ENCODE results near the gene OSBPL6. TPM values are rescaled to one million over a fixed set of nuclear protein-coding genes. Genes with fewer than 3 reads are reported as not detected.
"Not testable (repeated sequence)": the region's sequence is repeated elsewhere in the genome, so short reads cannot be mapped to it uniquely, and the experiment has no call there.

Gene OSBPL6
- total RNA-seq (2021; fragmentation: NEBNext Ultra II Directional; extraction: Animal tissue kit (Norgen Biotek cat#: 25700)): 1 to 10 TPM; 2.4 to 7.5 (median 3.3) TPM
- long read RNA-seq, full-length matches to known transcripts: 3 of 12 reads
- long read RNA-seq, partial matches to known transcripts: 1 of 12 reads
- long read RNA-seq, other reads (novel, unspliced or antisense): 8 of 12 reads

DNA sequence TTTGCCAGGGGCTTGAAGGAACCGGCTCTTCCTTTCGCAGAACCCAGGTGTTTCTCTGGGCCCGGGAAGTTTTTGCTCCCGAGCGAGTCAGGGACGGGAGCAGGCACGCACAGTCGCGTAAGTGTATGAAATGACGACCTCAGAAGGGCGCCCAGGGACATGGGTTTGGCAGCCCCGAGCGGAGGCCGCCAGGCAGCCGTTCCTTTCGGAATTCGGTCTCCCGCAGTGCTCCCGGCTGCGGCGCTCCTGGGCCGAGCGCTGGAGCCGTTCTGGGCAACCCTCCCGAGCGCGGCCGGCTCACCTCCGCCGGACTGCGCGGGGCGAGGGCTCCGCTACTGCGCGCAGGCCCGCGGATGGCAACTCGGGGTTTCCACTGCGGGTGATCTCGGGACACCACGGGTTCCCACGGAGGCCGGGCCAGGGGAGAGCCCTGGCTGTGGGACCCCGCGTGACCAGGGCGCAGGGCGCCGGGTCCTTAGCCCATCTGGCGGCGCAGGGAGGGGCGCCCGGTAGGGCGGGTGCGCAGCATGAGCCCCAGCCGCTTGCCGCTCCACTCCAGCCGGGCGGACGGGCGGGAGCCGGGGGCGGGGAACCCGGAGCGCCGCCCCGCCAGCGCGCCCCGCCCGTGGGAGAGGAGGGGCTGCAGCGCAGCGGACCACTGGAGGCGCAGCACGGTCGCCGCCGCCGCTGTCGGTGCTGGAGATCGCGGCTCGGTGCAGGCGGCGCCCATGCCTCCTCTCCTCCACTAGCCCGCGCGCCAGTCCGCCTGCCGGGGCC lies at the start of gene OSBPL6:
Gene OSBPL6 (plus strand): TSS at position 690 of the 777 bp plus-strand sequence. CDS start 111,673 bp downstream, outside the sequence.
- Mint-ChIP-seq H3K27ac (peak within 1 kb of the TSS; percentile 86), H3K27me3 (ENCODE audit: insufficient read depth) (peaks cover 6% of the 10 kb centered on the region), H3K4me1 (ENCODE audit: low read depth) (peaks cover 29% of the 10 kb centered on the region)

DNA sequence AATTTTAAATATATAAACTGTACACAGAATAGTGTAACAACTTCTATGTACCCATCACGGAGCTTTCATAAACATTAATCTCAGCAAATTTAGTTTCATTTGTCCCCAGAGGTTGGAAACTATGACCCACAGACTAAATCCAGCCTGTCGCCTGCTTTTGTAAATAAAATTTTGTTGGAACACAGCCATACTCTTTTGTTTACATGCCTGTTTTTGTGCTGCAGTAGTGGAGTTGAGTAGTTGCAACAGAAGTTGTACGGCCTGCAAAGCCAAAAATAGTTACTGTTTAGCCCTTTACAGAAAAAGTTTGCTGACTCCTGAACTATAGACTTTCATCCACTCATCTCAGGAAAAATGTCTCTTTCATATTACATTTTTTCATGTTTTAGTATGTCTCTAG lies 42.3 kb upstream of the OSBPL6 start:
- no peak overlapping the region for H3K4me3 Mint-ChIP-seq
- no peaks in the 10 kb centered on the region for H3K36me3 Mint-ChIP-seq (ENCODE audit: low read depth)
- TF ChIP-seq, protein P1, sequence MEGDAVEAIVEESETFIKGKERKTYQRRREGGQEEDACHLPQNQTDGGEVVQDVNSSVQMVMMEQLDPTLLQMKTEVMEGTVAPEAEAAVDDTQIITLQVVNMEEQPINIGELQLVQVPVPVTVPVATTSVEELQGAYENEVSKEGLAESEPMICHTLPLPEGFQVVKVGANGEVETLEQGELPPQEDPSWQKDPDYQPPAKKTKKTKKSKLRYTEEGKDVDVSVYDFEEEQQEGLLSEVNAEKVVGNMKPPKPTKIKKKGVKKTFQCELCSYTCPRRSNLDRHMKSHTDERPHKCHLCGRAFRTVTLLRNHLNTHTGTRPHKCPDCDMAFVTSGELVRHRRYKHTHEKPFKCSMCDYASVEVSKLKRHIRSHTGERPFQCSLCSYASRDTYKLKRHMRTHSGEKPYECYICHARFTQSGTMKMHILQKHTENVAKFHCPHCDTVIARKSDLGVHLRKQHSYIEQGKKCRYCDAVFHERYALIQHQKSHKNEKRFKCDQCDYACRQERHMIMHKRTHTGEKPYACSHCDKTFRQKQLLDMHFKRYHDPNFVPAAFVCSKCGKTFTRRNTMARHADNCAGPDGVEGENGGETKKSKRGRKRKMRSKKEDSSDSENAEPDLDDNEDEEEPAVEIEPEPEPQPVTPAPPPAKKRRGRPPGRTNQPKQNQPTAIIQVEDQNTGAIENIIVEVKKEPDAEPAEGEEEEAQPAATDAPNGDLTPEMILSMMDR (IDR thresholded peaks at IDR 0.05): no peak
- H3K4me1 Mint-ChIP-seq (ENCODE audit: low read depth): peaks cover 5% of the 10 kb centered on the region; the same call in 1 of the 2 replicates
- peaks cover 7% of the 10 kb centered on the region; the same call in 1 of the 2 replicates for H3K9me3 Mint-ChIP-seq
- no peak overlapping the region for H3K27ac Mint-ChIP-seq
- DNase-seq: peak; percentile 17
- H3K27me3 Mint-ChIP-seq (ENCODE audit: insufficient read depth): no peaks in the 10 kb centered on the region; the same call in 1 of the 2 replicates

More for the DNA sequence above, at the start of gene OSBPL6:
- Mint-ChIP-seq H3K4me3 (peak within 1 kb of the TSS; percentile 96), H3K9me3 (no peaks in the 10 kb centered on the region), H3K36me3 (ENCODE audit: low read depth) (no peaks in the 10 kb centered on the region)
- peak; percentile 78 for DNase-seq
- TF ChIP-seq, protein P1 (IDR thresholded peaks at IDR 0.05): peak; percentile 68

DNA sequence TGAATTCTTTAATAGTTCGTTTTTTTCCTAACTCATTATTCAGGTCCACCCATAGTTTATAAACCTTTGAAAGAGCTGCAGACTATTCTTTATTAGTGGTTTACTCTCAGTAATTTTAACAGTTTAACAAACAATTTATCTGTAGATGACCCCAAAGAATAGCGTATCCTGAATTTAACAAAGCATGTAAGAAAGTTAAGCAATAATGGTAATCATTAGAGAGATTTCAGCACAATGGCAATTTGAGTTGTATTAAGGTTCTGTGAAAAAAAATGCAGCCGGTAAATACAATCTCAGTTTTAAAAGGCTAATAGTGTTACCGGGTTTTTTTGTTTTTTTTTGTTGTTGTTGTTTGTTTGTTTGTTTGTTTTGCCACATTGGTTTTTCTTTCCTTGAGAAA lies 41.8 kb upstream of the OSBPL6 start:
- peaks cover 5% of the 10 kb centered on the region; the same call in 1 of the 2 replicates for H3K4me1 Mint-ChIP-seq (ENCODE audit: low read depth)
- H3K36me3 Mint-ChIP-seq (ENCODE audit: low read depth): no peaks in the 10 kb centered on the region
- no peak overlapping the region for H3K4me3 Mint-ChIP-seq
- TF ChIP-seq, protein P1 (IDR thresholded peaks at IDR 0.05): no peak
- no peak for DNase-seq
- H3K27ac Mint-ChIP-seq: no peak overlapping the region
- no peaks in the 10 kb centered on the region for H3K27me3 Mint-ChIP-seq (ENCODE audit: insufficient read depth)
- H3K9me3 Mint-ChIP-seq: peaks cover 7% of the 10 kb centered on the region; the same call in 1 of the 2 replicates

DNA sequence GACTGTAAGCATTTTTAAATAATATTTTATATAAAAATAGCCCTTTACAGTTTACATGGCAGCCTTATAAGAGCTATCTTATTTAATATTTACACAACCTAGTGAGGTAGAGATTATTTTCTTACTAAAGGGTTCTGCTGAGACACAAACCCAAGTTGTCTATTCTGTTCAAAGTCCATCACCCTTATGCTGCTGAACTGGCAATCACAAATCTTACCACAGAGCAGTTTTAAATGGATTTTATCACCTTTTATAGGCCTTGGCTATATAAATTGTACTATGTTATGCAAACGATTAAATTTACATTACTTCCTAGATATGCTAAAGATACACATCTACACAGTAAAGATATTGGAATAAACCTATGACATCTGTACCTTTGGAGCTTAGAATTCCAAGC lies 41.3 kb upstream of the OSBPL6 start:
- H3K4me3 Mint-ChIP-seq: no peak overlapping the region
- no peaks in the 10 kb centered on the region for H3K36me3 Mint-ChIP-seq (ENCODE audit: low read depth)
- DNase-seq: no peak
- no peak overlapping the region for H3K27ac Mint-ChIP-seq
- peaks cover 7% of the 10 kb centered on the region; the same call in 1 of the 2 replicates for H3K9me3 Mint-ChIP-seq
- H3K27me3 Mint-ChIP-seq (ENCODE audit: insufficient read depth): no peaks in the 10 kb centered on the region
- peaks cover 5% of the 10 kb centered on the region; the same call in 1 of the 2 replicates for H3K4me1 Mint-ChIP-seq (ENCODE audit: low read depth)
- TF ChIP-seq, protein P1 (IDR thresholded peaks at IDR 0.05): no peak

DNA sequence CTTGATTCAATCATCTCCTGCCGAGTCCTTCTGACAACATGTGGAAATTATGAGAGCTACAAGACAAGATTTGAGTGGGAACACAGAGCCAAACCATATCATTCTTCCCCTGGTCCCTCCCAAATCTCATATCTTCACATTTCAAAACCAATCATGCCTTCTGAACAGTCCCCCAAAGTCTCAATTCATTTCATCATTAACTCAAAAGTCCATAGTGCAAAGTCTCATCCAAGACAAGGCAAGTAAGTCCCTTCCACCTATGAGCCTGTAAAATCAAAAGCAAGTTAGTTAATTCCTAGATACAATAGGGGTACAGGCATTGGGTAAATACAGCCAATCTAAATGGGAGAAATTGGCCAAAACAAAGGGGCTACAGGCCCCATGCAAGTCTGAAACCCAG lies 40.4 kb upstream of the OSBPL6 start:
- H3K27me3 Mint-ChIP-seq (ENCODE audit: insufficient read depth); H3K4me3 Mint-ChIP-seq; H3K36me3 Mint-ChIP-seq (ENCODE audit: low read depth); H3K4me1 Mint-ChIP-seq (ENCODE audit: low read depth); DNase-seq; H3K27ac Mint-ChIP-seq; H3K9me3 Mint-ChIP-seq: not testable (repeated sequence)

DNA sequence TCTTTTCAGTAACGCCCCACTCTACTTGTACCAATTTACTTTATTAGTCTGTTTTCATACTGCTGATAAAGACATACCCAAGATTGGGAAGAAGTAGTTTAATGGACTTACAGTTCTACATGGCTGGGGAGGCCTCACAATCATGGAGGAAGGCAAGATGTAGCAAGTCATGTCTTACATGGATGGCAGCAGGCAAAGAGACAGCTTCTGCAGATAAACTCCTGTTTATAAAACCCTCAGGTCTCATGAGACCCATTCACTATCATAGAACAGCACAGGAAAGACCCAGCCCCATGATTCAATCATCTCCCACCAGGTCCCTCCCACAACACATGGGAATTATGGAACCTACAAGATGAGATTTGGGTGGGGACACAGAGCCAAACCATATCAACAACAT lies 38.8 kb upstream of the OSBPL6 start:
- H3K9me3 Mint-ChIP-seq: peaks cover 7% of the 10 kb centered on the region; the same call in 1 of the 2 replicates

More for the DNA sequence above, 38.8 kb upstream of the OSBPL6 start:
- peaks cover 2% of the 10 kb centered on the region; the same call in 1 of the 2 replicates for H3K27me3 Mint-ChIP-seq (ENCODE audit: insufficient read depth)
- no peak for DNase-seq
- TF ChIP-seq, protein P1 (IDR thresholded peaks at IDR 0.05): no peak
- H3K4me1 Mint-ChIP-seq (ENCODE audit: low read depth): peaks cover 5% of the 10 kb centered on the region; the same call in 1 of the 2 replicates
- no peak overlapping the region for H3K4me3 Mint-ChIP-seq
- no peaks in the 10 kb centered on the region for H3K36me3 Mint-ChIP-seq (ENCODE audit: low read depth)
- no peak overlapping the region for H3K27ac Mint-ChIP-seq
